ENCODE results near the gene TXLNB. TPM values are rescaled to one million over a fixed set of nuclear protein-coding genes. Genes with fewer than 3 reads are reported as not detected.

Gene TXLNB
- total RNA-seq, 3 donors from 2014 or later (not counting 1 experiment from before 2014, with no cell fraction given), result 0.24 to 0.93 (median 0.50) TPM

- peaks cover 3 to 4% of the 10 kb centered on the region in 2 donors for H3K4me1 Mint-ChIP-seq
- no peak overlapping the region for H3K4me3 Mint-ChIP-seq
- WGBS (ENCODE audit: insufficient coverage), result 48% methylated on average over 5 of the region's 5 CpGs
- DNase-seq (no peak), ATAC-seq (no peak)
- no peaks in the 10 kb centered on the region for H3K9me3 Mint-ChIP-seq
- Histone ChIP-seq H3K4me1 (ENCODE audit: control insufficient read depth, insufficient read depth, low read length) (peaks cover under 1% of the 10 kb centered on the region), H3K27ac (ENCODE audit: low read length) (no peak overlapping the region), H3K9me3 (ENCODE audit: control insufficient read depth, insufficient read depth, low read length) (no peaks in the 10 kb centered on the region), H3K36me3 (ENCODE audit: control insufficient read depth, insufficient read depth, low read length) (no peaks in the 10 kb centered on the region), H3K4me3 (ENCODE audit: low read length) (no peak overlapping the region), H3K27me3 (ENCODE audit: control insufficient read depth, insufficient read depth, low read length) (no peaks in the 10 kb centered on the region)
- no peak overlapping the region for H3K27ac Mint-ChIP-seq
- intact Hi-C loops (cut with micrococcal nuclease), result no loop called here
- TF ChIP-seq, protein P1, sequence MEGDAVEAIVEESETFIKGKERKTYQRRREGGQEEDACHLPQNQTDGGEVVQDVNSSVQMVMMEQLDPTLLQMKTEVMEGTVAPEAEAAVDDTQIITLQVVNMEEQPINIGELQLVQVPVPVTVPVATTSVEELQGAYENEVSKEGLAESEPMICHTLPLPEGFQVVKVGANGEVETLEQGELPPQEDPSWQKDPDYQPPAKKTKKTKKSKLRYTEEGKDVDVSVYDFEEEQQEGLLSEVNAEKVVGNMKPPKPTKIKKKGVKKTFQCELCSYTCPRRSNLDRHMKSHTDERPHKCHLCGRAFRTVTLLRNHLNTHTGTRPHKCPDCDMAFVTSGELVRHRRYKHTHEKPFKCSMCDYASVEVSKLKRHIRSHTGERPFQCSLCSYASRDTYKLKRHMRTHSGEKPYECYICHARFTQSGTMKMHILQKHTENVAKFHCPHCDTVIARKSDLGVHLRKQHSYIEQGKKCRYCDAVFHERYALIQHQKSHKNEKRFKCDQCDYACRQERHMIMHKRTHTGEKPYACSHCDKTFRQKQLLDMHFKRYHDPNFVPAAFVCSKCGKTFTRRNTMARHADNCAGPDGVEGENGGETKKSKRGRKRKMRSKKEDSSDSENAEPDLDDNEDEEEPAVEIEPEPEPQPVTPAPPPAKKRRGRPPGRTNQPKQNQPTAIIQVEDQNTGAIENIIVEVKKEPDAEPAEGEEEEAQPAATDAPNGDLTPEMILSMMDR (IDR thresholded peaks at IDR 0.05), result no peak
- no peaks in the 10 kb centered on the region for H3K36me3 Mint-ChIP-seq
- H3K27me3 Mint-ChIP-seq (ENCODE audit: low read depth in 2 of 2), result no peaks in the 10 kb centered on the region
These were observed 46.0 kb upstream of the TXLNB start for GRCh38 chr6:139337830-139338229.

- Histone ChIP-seq H3K4me3 (ENCODE audit: low read length) (no peak overlapping the region), H3K36me3 (ENCODE audit: control insufficient read depth, insufficient read depth, low read length) (no peaks in the 10 kb centered on the region), H3K4me1 (ENCODE audit: control insufficient read depth, insufficient read depth, low read length) (no peaks in the 10 kb centered on the region), H3K27me3 (ENCODE audit: control insufficient read depth, insufficient read depth, low read length) (no peaks in the 10 kb centered on the region), H3K27ac (ENCODE audit: low read length) (no peak overlapping the region), H3K9me3 (ENCODE audit: control insufficient read depth, insufficient read depth, low read length) (no peaks in the 10 kb centered on the region)
- ATAC-seq (no peak), DNase-seq (no peak)
- intact Hi-C loops (cut with micrococcal nuclease), result no loop called here
- H3K27ac Mint-ChIP-seq, result no peak overlapping the region
- TF ChIP-seq, protein P1 (IDR thresholded peaks at IDR 0.05), result no peak
- H3K4me3 Mint-ChIP-seq, result no peak overlapping the region
- 100% methylated on average over 1 of the region's 2 CpGs for WGBS (ENCODE audit: insufficient coverage)
- H3K27me3 Mint-ChIP-seq (ENCODE audit: low read depth in 2 of 2), result no peaks in the 10 kb centered on the region
- H3K4me1 Mint-ChIP-seq, result no peaks in the 10 kb centered on the region
- no peaks in the 10 kb centered on the region for H3K36me3 Mint-ChIP-seq
- H3K9me3 Mint-ChIP-seq, result no peaks in the 10 kb centered on the region
These were observed 45.2 kb upstream of the TXLNB start for GRCh38 chr6:139337001-139337400.

GRCh38 chr6:139336488-139336887 is 44.7 kb upstream of the TXLNB start:
- no peaks in the 10 kb centered on the region for H3K4me1 ChIP-seq (ENCODE audit: control insufficient read depth, insufficient read depth, low read length)
- H3K27me3 Mint-ChIP-seq (ENCODE audit: low read depth in 2 of 2), result no peaks in the 10 kb centered on the region
- no peaks in the 10 kb centered on the region for H3K9me3 Mint-ChIP-seq
- H3K36me3 Mint-ChIP-seq, result no peaks in the 10 kb centered on the region
- no peaks in the 10 kb centered on the region for H3K27me3 ChIP-seq (ENCODE audit: control insufficient read depth, insufficient read depth, low read length)
- 66% methylated on average over 3 of the region's 4 CpGs for whole genome bisulfite sequencing (ENCODE audit: insufficient coverage)
- ATAC-seq (no peak), DNase-seq (peak in 1 of 2 donors; percentile 40)
- H3K4me3 ChIP-seq (ENCODE audit: low read length), result no peak overlapping the region
- H3K36me3 ChIP-seq (ENCODE audit: control insufficient read depth, insufficient read depth, low read length), result no peaks in the 10 kb centered on the region
- no peak overlapping the region for H3K4me3 Mint-ChIP-seq
- TF ChIP-seq, protein P1 (IDR thresholded peaks at IDR 0.05), result no peak
- H3K9me3 ChIP-seq (ENCODE audit: control insufficient read depth, insufficient read depth, low read length), result no peaks in the 10 kb centered on the region
- no peak overlapping the region for H3K27ac ChIP-seq (ENCODE audit: low read length)
- intact Hi-C loops (cut with micrococcal nuclease), result no loop called here
- no peaks in the 10 kb centered on the region for H3K4me1 Mint-ChIP-seq
- H3K27ac Mint-ChIP-seq, result no peak overlapping the region

DNA sequence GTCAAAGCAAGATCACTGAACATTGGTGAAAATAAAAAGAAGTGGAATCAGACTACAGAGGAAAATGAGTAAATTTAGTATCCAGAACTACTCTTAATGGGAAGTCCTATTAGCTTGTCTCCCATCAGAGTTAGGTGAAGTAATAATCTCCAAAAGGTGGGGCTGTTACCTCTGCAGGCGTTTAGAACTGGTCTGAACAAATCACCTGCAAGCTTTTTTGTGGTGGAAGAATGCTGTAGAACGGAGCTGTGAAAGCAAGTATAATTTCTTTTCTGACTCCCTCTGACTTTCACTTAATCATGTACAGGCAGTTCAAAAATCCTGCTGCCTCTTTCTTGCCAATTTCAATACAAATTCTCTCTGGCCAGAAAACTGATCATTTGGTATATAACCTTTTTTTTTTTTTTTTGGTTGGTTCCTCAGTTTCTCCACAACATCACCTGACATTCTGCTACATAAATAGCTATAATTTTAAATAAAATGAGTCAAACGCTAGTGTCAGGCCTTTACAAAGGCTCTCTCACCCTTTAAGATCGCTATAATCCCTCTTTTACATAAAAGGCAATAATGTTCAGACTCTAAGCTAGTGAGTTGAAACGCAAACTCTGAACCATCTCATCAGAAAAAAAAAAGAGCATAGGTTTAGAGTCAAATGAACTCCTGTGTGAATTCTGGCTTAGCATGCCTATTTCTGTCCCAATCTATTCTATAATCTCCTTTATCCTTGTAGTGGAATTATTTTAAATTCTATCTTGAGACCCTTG is 43.8 kb upstream of the TXLNB start:
- WGBS (ENCODE audit: insufficient coverage), result 93% methylated on average over 4 of the region's 5 CpGs
- Mint-ChIP-seq H3K4me1 (no peaks in the 10 kb centered on the region), H3K9me3 (no peaks in the 10 kb centered on the region), H3K36me3 (no peaks in the 10 kb centered on the region), H3K4me3 (no peak overlapping the region), H3K27ac (no peak overlapping the region), H3K27me3 (ENCODE audit: low read depth in 2 of 2) (no peaks in the 10 kb centered on the region)
- Histone ChIP-seq H3K36me3 (ENCODE audit: control insufficient read depth, insufficient read depth, low read length) (no peaks in the 10 kb centered on the region), H3K27ac (ENCODE audit: low read length) (no peak overlapping the region), H3K9me3 (ENCODE audit: control insufficient read depth, insufficient read depth, low read length) (no peaks in the 10 kb centered on the region), H3K27me3 (ENCODE audit: control insufficient read depth, insufficient read depth, low read length) (no peaks in the 10 kb centered on the region), H3K4me1 (ENCODE audit: control insufficient read depth, insufficient read depth, low read length) (no peaks in the 10 kb centered on the region), H3K4me3 (ENCODE audit: low read length) (no peak overlapping the region)
- intact Hi-C loops (cut with micrococcal nuclease), result no loop called here
- TF ChIP-seq, protein P1 (IDR thresholded peaks at IDR 0.05), result no peak
- no peak for ATAC-seq
- no peak for DNase-seq
